Chondrocyte (in vitro differentiated cells): ENCODE measurements around the gene THUMPD1. TPM values are rescaled to one million over a fixed set of nuclear protein-coding genes. Genes with fewer than 3 reads are reported as not detected.
"Not testable (repeated sequence)": the region's sequence is repeated elsewhere in the genome, so short reads cannot be mapped to it uniquely, and the experiment has no call there.

Source experiments
- DNase-seq: peaks from one replicate; pipeline ENCODE4 v3.0.0; 2021; ENCODE audit warnings: mixed read lengths, low spot score
- H3K27ac Mint-ChIP-seq: one replicate; pipeline ENCODE4 v1.8.0; 2021; ENCODE audit warnings: mild to moderate bottlenecking, moderate library complexity, mixed read lengths; ENCODE audit not compliant: unreplicated experiment
- H3K27me3 Mint-ChIP-seq: 2 replicates; pipeline ENCODE4 v1.8.0; 2021; ENCODE audit warnings: low read depth, mixed read lengths
- H3K36me3 Mint-ChIP-seq: 2 replicates; pipeline ENCODE4 v1.8.0; 2021; ENCODE audit warnings: low read depth, mixed read lengths
- H3K4me1 Mint-ChIP-seq: 2 replicates; pipeline ENCODE4 v1.8.0; 2021; ENCODE audit warnings: low read depth, mild to moderate bottlenecking, mixed read lengths
- H3K4me3 Mint-ChIP-seq: one replicate; pipeline ENCODE4 v1.8.0; 2021; ENCODE audit warnings: mild to moderate bottlenecking, moderate library complexity, mixed read lengths; ENCODE audit not compliant: unreplicated experiment
- H3K9me3 Mint-ChIP-seq: 2 replicates; pipeline ENCODE4 v1.8.0; 2021; ENCODE audit warnings: low read depth, mixed read lengths
- CTCF ChIP-seq: fragments of 200-600 bp; sonication (generic); IDR thresholded peaks from 2 replicates; pipeline ENCODE4 v1.5.0; 2021; ENCODE audit warnings: antibody characterized with exemption, mild to moderate bottlenecking, moderate library complexity
- total RNA-seq: library from RNA; stranded (reverse); gene quantifications from 3 replicates; pipeline ENCODE4 v1.2.1, GENCODE V29; 2021

Gene THUMPD1
- total RNA-seq, 1 donor from 2014 or later = 44.3 TPM

GRCh38 chr16:20761175-20761574 lies 19.6 kb upstream of the THUMPD1 start:
- H3K9me3 Mint-ChIP-seq = peaks cover 8% of the 10 kb centered on the region
- peaks cover 12% of the 10 kb centered on the region for H3K4me1 Mint-ChIP-seq
- H3K27me3 Mint-ChIP-seq = peaks cover 13% of the 10 kb centered on the region
- H3K27ac Mint-ChIP-seq = no peak overlapping the region
- H3K4me3 Mint-ChIP-seq = no peak overlapping the region
- TF ChIP-seq CTCF = no peak
- DNase-seq = no peak
- H3K36me3 Mint-ChIP-seq = no peaks in the 10 kb centered on the region

- H3K4me1 Mint-ChIP-seq = peaks cover 12% of the 10 kb centered on the region
- peaks cover 8% of the 10 kb centered on the region for H3K9me3 Mint-ChIP-seq
- H3K4me3 Mint-ChIP-seq = no peak overlapping the region
- H3K27ac Mint-ChIP-seq = no peak overlapping the region
- no peak for TF ChIP-seq CTCF
- H3K36me3 Mint-ChIP-seq = no peaks in the 10 kb centered on the region
- no peak for DNase-seq
- H3K27me3 Mint-ChIP-seq = peaks cover 10% of the 10 kb centered on the region
Observed at GRCh38 chr16:20760346-20760745, 18.7 kb upstream of the THUMPD1 start.

- not testable (repeated sequence) for H3K36me3 Mint-ChIP-seq, DNase-seq, H3K4me3 Mint-ChIP-seq, H3K27ac Mint-ChIP-seq, H3K9me3 Mint-ChIP-seq, H3K4me1 Mint-ChIP-seq
- peaks cover 28% of the 10 kb centered on the region for H3K27me3 Mint-ChIP-seq
Observed at GRCh38 chr16:20755799-20756198, 14.2 kb upstream of the THUMPD1 start.

GRCh38 chr16:20755238-20755637 lies 13.6 kb upstream of the THUMPD1 start:
- peaks cover 26% of the 10 kb centered on the region for H3K27me3 Mint-ChIP-seq
- no peaks in the 10 kb centered on the region for H3K4me1 Mint-ChIP-seq
- H3K27ac Mint-ChIP-seq = no peak overlapping the region
- H3K36me3 Mint-ChIP-seq = no peaks in the 10 kb centered on the region
- no peak for DNase-seq
- no peak for TF ChIP-seq CTCF
- no peaks in the 10 kb centered on the region for H3K9me3 Mint-ChIP-seq
- no peak overlapping the region for H3K4me3 Mint-ChIP-seq

- no peak for TF ChIP-seq CTCF
- no peak overlapping the region for H3K27ac Mint-ChIP-seq
- no peaks in the 10 kb centered on the region for H3K4me1 Mint-ChIP-seq
- no peaks in the 10 kb centered on the region for H3K9me3 Mint-ChIP-seq
- DNase-seq = no peak
- H3K4me3 Mint-ChIP-seq = no peak overlapping the region
- peaks cover 20% of the 10 kb centered on the region for H3K27me3 Mint-ChIP-seq
- H3K36me3 Mint-ChIP-seq = no peaks in the 10 kb centered on the region
Observed at GRCh38 chr16:20753727-20754126, 12.1 kb upstream of the THUMPD1 start.

- H3K4me3 Mint-ChIP-seq = no peak overlapping the region
- no peaks in the 10 kb centered on the region for H3K4me1 Mint-ChIP-seq
- no peaks in the 10 kb centered on the region for H3K36me3 Mint-ChIP-seq
- no peak overlapping the region for H3K27ac Mint-ChIP-seq
- no peak for TF ChIP-seq CTCF
- DNase-seq = no peak
- peaks cover 6% of the 10 kb centered on the region for H3K9me3 Mint-ChIP-seq
- peaks cover 20% of the 10 kb centered on the region for H3K27me3 Mint-ChIP-seq
Observed at GRCh38 chr16:20750558-20750957, 8.9 kb upstream of the THUMPD1 start.
